Renal cortical epithelial cell (primary cell): ENCODE data around the gene EEFSEC. TPM values are rescaled to one million over a fixed set of nuclear protein-coding genes. Genes with fewer than 3 reads are reported as not detected.

Experiments used
- DNase-seq: peaks from one replicate; pipeline ENCODE4 v3.0.0-alpha.2; 2011; ENCODE audit warnings: low read depth
- total RNA-seq: library from RNA; depleted of rRNA; stranded (reverse); fragments of >200 nt; gene quantifications from 2 replicates; pipeline ENCODE4 v1.2.3, GENCODE V29; 2014

Gene EEFSEC
- total RNA-seq, 1 donor from 2014 or later: 7.6 TPM

DNA sequence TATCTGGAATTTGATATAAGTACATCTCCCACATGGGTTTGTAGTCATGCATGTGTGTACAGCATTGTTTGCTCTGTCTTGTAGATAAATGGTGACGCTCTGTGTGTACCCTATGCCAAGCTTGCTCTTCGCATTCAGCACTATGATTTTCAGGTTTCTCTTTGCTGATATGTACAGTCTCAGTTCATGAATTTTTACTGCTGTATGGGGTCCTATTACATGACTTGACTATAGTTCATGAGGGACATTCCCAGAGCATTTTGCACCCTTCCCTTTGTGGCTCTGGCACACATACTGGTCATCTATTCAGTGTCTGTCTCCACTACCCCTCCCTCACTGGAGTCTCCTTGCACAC is 132.7 kb downstream of the EEFSEC start:
- DNase-seq: no peak

DNA sequence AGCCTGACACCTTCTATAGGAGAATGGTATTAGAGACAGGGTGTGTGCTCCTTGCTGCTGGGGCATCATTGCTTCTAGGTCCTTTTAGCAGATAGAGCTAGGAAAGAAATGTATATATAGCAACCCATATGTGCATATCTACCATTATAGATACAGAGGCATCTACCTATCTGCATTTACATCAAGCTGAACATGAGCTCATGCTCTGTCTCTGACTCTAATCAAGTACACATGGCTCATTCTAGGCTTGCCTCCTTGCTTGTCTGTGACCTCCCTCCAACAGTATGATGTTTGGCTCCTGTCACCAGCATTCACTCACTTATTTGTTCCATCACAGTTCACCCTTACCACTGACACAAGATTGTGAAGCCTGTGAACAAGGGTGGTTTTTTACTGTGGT is 133.4 kb downstream of the EEFSEC start:
- DNase-seq: no peak

DNA sequence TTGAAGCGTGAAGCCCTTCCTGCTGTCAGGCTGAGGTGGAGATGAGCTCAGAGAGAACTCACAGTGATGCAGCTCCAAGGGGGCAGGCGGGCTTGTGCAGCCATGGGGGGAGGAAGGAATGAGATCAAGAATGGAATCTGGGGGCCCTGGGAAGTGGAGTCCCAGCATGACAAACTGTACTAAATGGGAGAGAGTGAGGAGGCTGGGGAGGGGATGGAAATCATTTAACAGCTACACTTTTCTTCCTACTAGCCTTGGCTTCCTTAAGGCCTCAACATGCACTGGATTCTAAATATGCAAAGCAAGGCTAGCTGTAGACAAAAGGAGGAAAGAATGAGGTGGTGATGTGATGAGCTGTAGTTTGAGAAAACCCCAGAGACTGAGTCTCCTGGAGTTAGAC is 133.9 kb downstream of the EEFSEC start:
- no peak for DNase-seq

DNA sequence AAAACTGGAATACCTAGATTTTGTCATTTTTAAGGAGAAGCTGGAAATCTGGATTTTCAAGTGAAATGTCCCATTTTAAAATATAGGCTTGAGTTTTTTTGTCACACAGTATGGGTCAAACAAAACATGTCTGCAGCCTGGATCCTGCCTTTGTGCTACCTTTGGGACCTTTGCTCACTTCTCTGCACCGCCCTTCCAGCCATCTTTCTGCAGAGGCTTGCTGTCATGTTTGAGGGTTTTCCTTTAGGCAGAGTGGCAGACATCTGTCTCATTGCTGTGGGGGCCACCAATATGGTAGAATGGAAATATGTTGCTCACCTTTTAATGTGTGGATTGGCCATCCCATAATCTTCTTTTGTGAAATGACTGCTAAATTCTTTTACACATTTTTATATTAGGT is 136.3 kb downstream of the EEFSEC start:
- no peak for DNase-seq

DNA sequence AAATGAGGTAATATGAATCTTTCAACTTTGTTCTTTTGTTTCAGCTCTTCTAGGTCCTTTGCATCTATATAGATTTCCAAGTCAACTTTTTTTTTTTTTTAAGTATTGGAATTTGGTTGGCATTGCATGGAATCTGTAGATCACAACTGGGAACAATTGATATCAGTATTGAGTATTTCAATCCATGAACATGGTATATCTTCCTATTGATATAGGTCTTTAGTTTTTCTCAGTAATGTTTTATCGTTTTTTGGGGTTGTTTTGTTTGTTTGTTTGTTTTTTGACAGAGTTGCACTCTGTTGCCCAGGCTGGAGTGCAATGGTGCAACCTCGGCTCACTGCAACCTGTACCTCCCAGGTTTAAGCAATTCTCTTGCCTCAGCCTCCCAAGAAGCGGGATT is 137.2 kb downstream of the EEFSEC start:
- DNase-seq: no peak

DNA sequence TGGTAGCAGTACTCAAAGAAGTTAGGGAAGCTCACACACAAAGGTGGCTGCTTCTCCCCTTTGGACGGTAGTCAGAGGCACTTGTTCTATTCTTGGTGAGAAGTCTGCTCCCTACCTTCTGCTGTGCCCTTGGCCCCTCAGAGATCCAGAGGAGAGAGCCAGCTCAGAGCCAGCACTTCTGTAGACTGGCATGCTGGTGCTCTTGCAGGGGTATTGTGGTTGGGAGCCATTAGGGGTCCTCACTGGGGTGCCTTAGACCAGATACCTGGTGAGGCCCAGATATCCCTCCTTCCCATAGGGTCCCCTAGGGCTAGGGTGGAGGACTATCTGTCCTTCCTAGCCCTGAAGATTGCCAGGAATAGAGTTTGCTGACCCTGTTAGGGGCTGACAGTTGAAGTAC is 140.6 kb downstream of the EEFSEC start:
- no peak for DNase-seq

DNA sequence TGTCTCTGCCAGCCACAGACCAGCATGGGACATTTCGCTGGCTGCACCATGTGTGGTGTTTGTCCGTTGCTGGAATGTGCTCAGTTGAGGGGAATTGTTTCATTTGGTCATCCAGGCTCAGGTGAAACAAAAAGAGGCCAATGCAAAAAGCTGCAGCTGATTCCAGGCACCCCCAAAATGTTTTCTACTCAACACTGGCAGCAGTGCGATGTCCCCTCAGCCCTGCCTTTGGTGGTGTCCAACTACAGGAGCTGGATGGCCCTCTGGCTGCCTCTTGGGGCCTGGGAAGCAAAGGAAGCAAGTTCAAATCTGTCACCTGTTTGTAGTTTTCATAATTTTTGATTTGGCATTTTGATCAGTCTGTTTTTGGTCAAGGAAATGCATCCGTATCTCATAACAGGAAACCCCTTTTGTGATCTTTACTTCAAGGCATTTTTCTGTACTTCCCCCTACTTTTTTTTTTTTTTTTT is 141.8 kb downstream of the EEFSEC start:
- DNase-seq: no peak

DNA sequence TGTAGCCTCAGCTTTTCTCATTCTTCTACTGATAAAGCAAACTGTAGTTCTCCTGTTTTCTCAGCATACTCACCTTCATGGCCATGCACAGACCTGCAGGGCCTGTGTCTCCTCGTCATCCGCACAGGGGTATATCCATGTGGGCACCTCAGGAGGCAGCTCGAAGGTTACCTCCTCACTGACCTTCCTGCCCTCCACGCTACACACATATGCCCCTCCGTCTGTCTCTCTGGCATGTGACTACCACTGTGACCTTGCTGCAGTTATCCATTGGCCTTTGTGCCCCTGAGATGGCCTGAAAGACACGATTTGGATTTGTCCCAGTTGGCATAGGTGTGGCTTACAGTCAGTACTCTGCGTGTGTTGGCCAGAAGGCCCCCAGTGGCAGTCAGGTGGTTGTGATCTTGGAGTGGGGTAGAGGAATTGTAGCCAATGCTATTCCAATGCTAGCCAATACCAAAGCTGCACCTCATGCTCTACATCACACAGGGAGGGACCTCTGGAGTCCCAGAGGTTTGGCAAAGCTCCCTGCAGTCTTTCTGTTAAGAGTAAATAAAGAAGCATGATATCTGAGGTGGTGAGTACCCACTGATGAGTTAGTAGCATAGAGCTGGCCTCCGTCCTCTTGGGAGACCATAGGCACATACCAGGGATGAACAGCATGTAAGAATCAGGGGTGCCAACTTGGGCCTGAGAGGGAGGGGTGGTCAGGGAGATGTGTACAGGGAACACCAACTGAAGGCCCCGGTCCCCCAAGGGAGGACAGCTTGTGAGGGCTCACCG is 143.4 kb downstream of the EEFSEC start:
- DNase-seq: no peak

DNA sequence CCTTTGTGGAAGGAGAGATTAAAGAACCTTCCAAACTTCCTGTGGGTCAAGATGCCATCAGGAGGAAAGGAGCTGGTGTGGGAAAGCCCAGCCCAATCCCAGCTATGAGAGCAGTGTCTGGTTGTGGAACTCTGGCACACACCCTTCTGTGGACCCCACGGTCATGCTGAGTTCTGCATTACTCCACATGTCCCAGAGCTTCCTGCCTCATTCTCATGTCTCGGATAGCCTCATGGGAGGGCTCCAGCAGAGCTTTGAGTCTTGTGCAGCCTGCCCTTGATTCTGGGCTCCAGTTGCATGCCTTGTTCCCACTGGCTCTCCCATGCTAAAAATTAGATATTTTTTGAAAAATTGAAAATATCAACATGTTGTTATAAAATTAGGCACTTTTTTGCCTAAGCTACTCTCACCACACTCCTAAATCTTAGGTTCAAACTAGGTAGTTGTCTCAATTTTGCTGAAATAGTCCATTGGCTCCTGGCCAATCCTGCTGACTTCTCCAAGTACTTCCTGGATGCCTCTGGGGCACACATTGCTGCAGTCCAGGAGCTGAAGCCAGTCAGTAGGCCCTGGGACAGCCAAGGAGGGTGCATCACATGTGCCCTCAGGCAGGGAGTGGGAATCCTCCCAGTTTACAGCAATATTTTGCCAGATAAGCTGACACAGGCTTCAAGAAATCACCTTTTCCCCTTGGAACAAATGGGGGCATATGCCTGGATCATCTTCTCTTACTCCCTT is 144.3 kb downstream of the EEFSEC start:
- DNase-seq: peak; percentile 64

DNA sequence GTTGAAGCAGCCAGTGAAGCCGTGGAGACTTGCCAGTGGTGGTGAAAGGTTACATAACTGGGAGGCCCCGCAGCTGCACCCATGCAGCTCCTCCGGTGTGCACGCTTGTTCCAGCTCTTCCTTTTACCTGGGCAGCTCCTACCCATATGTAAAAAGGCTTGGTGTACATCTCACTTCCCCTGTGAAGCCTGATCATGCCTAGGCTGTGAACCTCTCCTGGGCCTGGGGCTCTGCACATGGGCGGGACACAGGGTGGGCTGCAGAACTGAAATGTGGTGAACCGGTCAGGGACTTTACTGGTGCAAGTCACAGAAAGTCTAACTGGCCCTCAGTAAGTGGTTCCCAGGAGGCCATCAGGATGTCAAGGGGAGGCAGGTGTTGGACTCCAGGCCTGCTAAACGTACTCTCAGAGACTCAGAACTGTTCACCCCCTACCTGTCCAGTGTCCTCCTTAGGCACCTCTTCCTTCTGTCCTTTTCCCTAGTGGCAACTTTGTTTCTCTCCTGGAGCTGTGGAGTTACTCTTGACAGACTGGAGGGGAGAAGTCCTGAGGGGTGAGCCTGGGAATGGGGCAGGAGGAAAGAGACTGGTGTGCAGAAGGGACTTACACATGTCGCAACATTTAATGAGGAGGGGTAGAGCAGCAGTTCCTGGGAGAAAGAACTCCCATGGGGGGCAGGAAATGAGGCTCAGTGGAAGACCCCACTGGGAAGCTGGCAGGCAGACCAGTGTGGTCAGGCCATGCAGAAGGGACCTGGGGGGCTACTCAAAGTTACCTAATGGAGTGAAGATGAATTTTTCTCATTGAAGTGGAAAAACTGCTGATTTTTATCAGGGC is 148.1 kb downstream of the EEFSEC start:
- DNase-seq: no peak

DNA sequence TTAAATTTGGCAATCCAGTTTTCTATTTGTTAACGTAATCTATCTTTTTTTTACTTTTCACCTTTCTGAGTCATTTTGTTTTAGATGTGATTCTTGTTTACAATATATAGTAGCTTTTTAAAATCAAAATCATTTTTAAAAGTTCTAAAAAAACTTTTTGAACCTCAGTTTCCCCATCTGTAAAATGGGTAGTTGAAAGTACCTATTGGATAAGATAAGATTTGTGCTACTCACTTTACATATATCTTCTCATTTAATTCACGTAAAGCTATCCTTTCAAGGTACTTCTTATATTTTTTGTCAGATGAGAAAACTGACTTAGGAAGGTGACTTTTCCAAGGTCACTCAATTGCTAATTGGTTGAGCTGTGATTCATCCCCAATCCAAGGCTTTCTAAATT is 153.2 kb downstream of the EEFSEC start:
- no peak for DNase-seq

DNA sequence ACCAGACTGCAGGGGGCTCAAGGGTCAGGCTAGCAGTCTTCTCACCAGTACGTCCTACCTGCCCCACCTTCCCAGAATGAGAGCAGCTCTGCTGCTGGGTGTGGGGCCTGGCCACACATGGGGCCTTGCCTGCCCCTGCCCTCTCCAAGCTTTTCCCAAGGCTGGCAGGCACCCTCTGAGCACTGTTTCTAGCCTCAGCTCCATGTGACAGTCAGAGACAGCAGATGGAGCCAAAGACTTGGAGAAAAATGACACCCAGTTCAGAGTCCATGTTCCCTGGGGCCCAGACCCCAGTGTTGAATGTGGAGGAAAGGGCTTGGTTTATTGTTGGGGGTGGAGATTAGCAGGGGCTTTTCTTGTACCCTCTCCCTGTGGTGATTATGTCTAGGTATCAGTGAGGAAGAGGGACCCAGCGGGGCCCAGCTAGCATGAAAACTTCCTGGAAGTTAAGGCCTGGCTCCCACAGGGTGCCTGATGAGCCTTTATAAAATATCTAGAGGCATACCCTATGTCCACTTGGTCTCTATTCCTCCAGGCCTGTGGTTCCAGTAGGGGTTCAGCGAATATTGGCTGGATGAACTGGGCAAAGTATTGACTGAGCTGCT is 153.8 kb downstream of the EEFSEC start:
- DNase-seq: no peak

DNA sequence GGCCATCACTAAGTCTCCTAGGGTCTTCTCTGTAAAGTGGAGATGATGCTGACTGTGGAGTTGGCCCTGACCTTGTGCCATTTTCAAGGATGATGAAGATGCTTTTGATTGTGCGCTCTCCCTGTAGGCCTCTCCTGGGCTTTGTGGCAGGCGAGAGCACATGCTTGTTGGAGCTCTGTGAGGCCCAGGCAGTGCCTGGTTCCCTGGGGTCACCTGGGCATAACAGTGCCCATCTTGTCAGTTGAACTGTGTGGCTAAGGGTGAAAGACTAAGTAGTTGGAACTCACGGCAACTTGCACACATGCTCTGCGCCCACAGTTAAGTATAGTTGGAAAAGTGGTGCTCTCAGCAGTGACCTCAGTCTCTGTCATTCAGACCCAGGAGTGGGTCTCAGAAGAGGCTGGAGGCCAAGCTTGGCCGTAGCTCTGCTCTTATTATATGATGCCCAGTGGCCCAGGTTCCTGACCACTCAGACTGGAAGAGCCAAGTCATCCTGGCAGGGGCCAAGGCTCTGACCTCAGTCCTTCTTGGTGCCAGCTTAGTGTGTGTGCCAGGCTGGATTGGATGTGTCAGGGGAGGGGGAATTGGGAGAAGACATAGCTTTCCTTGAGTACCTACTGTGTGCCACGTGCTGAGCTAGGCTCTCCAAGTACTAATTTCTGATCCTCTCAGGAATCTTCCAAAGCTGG is 154.6 kb downstream of the EEFSEC start:
- DNase-seq: no peak

DNA sequence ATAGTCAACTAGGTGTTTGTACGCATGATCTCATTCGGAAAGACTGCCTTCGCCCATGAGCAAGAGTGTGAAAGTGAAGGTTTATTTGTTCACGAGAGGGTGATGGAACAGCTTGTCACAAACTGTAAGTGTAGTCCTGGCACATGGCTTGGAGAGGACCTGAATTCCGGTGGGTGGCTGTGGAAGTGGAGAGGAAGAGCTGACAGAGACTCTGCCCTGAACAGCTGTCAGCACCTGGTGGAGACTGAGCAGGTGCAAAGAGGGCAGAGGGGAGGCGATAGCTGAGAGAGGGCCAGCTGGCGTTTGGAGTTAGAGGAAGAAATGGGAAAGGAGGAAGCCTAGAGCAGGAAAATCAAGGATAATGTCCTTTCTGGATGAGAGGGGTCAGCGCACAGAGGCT is 155.7 kb downstream of the EEFSEC start:
- DNase-seq: no peak

DNA sequence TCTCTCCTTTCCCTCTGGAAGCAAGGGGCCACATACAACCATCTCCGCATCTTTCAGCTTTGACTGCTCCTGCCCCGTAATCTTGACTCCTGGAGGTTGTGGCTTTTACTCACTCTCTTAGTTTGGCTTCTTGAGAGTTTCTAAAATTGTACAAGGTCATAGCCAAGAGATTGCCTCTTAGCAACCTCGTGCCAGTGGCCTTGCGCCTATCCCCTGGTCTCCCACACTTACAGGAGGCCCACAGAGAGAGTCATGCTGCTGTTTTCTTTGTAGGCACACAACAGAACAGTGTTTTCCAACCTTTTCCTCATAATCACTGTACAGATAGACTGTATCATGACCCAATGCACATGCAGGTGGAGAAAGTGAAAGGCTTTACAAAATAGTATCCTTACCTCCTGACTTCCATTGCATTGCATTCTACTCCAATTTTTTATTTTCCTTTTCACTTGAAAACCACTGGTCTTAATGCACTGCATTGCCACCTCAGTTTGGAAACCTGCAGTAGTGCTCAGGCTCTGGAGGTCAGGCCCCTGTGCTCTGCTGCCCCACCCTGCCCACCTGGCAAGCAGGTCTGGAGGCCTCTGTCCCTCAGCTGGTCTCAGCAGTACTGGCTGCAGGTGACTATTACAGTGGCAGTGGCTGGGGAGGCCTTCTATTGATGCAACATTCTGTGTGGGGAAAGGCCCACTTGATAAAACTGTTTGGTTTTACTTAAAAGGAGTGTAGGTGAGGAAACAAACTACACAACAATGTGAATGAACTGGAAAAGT is 157.2 kb downstream of the EEFSEC start:
- no peak for DNase-seq

DNA sequence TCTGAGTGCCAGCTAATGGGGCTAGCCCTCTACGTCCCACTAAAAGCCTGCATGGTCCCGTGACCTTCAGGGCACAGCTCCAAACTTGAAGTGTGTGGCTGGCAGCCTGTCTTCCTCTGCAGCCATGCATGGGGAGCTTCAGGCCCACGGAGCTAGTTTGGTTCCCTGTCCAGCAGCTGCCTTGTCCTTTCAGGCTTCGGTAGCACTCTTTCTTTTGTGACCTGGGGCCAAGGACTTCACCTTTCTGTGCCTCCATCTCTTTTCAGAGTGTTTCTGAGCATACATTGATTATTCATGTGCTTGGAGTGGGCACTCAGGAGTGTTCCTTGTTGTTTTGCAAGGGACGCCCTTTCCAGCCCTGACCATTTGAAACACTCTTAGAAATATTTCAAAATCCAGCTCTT is 158.2 kb downstream of the EEFSEC start:
- DNase-seq: no peak

DNA sequence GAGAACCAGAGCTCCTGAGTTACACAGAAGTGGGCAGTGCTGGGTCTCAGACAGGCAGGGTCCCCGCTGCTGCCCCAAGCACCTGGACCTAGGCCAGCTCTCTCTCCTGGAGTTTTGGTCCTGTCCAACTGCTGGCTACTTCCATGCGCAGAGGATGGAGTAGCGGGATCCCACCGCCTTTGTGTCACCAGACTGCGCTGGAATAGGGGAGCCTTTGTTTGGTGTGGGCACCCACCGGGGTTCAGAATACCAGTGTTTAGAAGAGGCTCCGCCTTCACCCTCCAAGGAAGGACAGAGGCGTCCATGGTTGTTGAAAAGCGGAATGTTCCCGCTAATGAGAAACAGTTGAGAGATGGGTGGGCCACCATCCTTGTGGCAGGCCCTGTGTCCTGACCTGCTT is 159.0 kb downstream of the EEFSEC start:
- DNase-seq: no peak

DNA sequence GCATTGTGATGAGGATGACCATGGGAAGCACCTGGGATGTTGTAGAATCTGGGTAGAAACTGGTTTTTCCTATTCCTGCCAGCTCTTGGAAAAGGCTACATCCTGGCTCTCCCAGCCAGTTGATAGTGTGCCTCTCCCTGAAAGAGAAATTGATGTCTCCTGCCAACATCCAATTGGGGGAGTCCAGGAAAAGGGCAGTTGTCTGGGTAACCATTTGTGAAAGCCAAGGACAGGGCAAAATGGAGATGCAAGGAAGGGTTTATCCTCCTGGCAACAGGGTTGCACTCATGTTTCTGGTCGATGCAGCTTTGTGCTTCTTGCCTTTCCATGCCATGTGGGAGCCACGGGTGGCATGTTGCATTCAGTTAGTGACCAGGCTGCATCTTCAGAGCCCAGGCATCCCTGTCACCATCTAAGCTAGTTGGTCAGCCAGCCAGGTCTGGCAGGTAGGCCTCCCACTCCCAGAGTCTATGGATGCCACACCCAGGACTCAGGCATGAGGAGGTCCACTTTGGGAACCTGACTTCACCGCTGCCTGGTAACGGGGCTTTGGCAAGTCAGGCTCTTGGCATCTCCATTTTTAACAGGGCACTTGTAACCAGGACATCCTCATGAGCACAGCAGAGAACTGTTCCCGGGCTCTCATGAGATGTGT is 159.9 kb downstream of the EEFSEC start:
- DNase-seq: no peak

DNA sequence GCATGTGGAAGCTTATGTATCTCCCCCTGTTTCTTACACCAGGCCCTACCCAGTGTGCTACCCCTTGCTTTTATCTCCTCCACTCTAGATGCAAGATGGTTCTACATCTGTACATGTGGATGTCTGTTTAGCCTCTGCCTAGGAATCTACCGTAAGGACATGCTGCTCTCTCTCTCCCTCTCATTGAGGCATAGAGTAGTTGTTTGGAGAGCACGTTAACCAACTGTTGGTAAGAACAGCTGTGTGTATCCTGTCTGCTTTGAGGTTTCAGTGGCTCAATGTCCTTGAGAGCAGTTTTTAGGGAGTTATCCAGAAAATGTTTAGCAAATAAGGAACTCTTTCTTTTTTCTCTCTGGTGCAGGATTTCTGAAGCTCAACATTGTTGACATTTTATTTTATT is 160.7 kb downstream of the EEFSEC start:
- no peak for DNase-seq

DNA sequence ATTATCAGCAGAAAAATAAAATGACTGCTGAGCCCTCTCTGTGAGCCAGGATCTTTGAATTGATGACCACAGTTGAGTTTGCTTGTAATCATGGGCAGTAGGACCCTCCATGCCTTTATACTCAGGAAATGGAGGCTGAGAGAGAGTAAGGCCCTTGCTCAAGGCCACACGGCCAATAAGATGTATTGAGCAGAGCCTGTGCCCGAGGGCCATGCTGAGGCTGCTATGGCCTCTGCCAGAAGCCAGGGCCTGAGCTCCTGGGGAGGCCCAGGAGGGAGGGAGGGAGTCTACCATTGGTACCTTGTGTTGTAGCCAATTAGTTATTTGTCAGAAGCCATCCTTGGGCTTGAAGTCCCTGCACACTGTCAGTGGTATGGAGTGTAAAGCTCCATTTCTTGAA is 162.0 kb downstream of the EEFSEC start:
- DNase-seq: no peak
